DOHH2 (cell line): ENCODE data around the gene C16orf95.

ENCODE experiments used
- H3F3A ChIP-seq: fragments of 200-600 bp; sonication (generic), shearing (Covaris generic); 2 replicates; pipeline ENCODE4 v1.6.0; 2016; ENCODE audit warnings: antibody characterized with exemption, mild to moderate bottlenecking; ENCODE audit not compliant: control insufficient read depth, insufficient read depth
- H3K27ac ChIP-seq: fragments of 200-600 bp; sonication (generic); 2 replicates; pipeline ENCODE4 v1.5.1; 2014; ENCODE audit warnings: low read depth, mild to moderate bottlenecking, low read length, moderate library complexity
- H3K27me3 ChIP-seq: fragments of 200-600 bp; sonication (generic); 2 replicates; pipeline ENCODE4 v1.6.1; 2014; ENCODE audit warnings: mild to moderate bottlenecking, low read length, mixed read lengths; ENCODE audit not compliant: control insufficient read depth
- H3K36me3 ChIP-seq: fragments of 200-600 bp; sonication (generic); 2 replicates; pipeline ENCODE4 v1.6.1; 2014; ENCODE audit warnings: mild to moderate bottlenecking, low read length, moderate library complexity, mixed read lengths; ENCODE audit not compliant: control insufficient read depth
- H3K4me1 ChIP-seq: fragments of 200-600 bp; sonication (generic); 2 replicates; pipeline ENCODE4 v1.6.1; 2014; ENCODE audit warnings: mild to moderate bottlenecking, low read length, mixed read lengths; ENCODE audit not compliant: control insufficient read depth
- H3K4me2 ChIP-seq: fragments of 200-600 bp; sonication (generic); 2 replicates; pipeline ENCODE4 v1.6.0; 2014; ENCODE audit warnings: mild to moderate bottlenecking, low read length, moderate library complexity
- H3K4me3 ChIP-seq: fragments of 200-600 bp; sonication (generic); 2 replicates; pipeline ENCODE4 v1.5.1; 2014; ENCODE audit warnings: mild to moderate bottlenecking, low read length, mixed read lengths
- H3K79me2 ChIP-seq: fragments of 200-600 bp; sonication (generic); 2 replicates; pipeline ENCODE4 v1.6.1; 2014; ENCODE audit warnings: mild to moderate bottlenecking, low read length, mixed read lengths; ENCODE audit not compliant: control insufficient read depth
- H3K9me2 ChIP-seq: fragments of 200-600 bp; sonication (generic); replicated peaks from 2 replicates; pipeline ENCODE4 v1.6.1; 2014; ENCODE audit warnings: mild to moderate bottlenecking, low read length, mixed read lengths; ENCODE audit not compliant: control insufficient read depth
- H3K9me3 ChIP-seq: fragments of 200-600 bp; sonication (generic); 2 replicates; pipeline ENCODE4 v1.6.1; 2014; ENCODE audit warnings: antibody characterized with exemption, low read length, mixed read lengths; ENCODE audit not compliant: control insufficient read depth, insufficient read depth
- H4K20me1 ChIP-seq: fragments of 200-600 bp; sonication (generic); 2 replicates; pipeline ENCODE4 v1.6.0; 2014; ENCODE audit warnings: low read depth, mild to moderate bottlenecking, antibody characterized with exemption, low read length, moderate library complexity; ENCODE audit not compliant: control insufficient read depth, insufficient read depth
- CTCF ChIP-seq: fragments of 200-600 bp; sonication (generic); IDR thresholded peaks from one replicate; pipeline ENCODE4 v1.5.1; 2014; ENCODE audit warnings: antibody characterized with exemption, mild to moderate bottlenecking, low read depth, low read length; ENCODE audit not compliant: poor library complexity, severe bottlenecking
- EZH2phosphoT487 ChIP-seq: fragments of 200-600 bp; sonication (generic); IDR thresholded peaks from 2 replicates; pipeline ENCODE4 v1.6.1; 2017; ENCODE audit warnings: borderline replicate concordance, mild to moderate bottlenecking, antibody characterized with exemption, low read length, moderate library complexity, mixed read lengths

Gene C16orf95

GRCh38 chr16:87326151-87326571, 9.0 kb upstream of the C16orf95 start:
- TF ChIP-seq CTCF = no peak
- no peak for TF ChIP-seq EZH2phosphoT487
- Histone ChIP-seq H3K9me3 (no peaks in the 10 kb centered on the region), H3K27ac (no peak overlapping the region), H3K4me1 (no peaks in the 10 kb centered on the region), H3K4me2 (no peak overlapping the region), H3K27me3 (no peaks in the 10 kb centered on the region), H3K9me2 (no peaks in the 10 kb centered on the region), H3K4me3 (no peak overlapping the region), H3F3A (no peaks in the 10 kb centered on the region), H3K79me2 (no peaks in the 10 kb centered on the region), H3K36me3 (peaks cover 15% of the 10 kb centered on the region), H4K20me1 (no peaks in the 10 kb centered on the region)

- H4K20me1 ChIP-seq = no peaks in the 10 kb centered on the region
- peaks cover 11% of the 10 kb centered on the region for H3K36me3 ChIP-seq
These were observed 8.2 kb upstream of the C16orf95 start for GRCh38 chr16:87325423-87325858.

GRCh38 chr16:87324411-87325275, 7.5 kb upstream of the C16orf95 start:
- peaks cover 3% of the 10 kb centered on the region; the same call in 1 of the 2 replicates for H3K79me2 ChIP-seq

More at GRCh38 chr16:87325423-87325858, 8.2 kb upstream of the C16orf95 start:
- TF ChIP-seq CTCF (no peak), EZH2phosphoT487 (no peak)
- H3K79me2 ChIP-seq = no peaks in the 10 kb centered on the region
- no peaks in the 10 kb centered on the region; the same call in 1 of the 2 replicates for H3F3A ChIP-seq
- H3K27me3 ChIP-seq = no peaks in the 10 kb centered on the region
- H3K4me3 ChIP-seq = no peak overlapping the region
- H3K9me3 ChIP-seq = no peaks in the 10 kb centered on the region
- H3K27ac ChIP-seq = no peak overlapping the region
- no peak overlapping the region for H3K4me2 ChIP-seq
- no peaks in the 10 kb centered on the region for H3K9me2 ChIP-seq
- no peaks in the 10 kb centered on the region for H3K4me1 ChIP-seq

More at GRCh38 chr16:87324411-87325275, 7.5 kb upstream of the C16orf95 start:
- Histone ChIP-seq H3K9me2 (no peaks in the 10 kb centered on the region), H4K20me1 (no peaks in the 10 kb centered on the region), H3K4me1 (no peaks in the 10 kb centered on the region), H3K27ac (no peak overlapping the region), H3K4me2 (no peak overlapping the region), H3K4me3 (no peak overlapping the region), H3F3A (no peaks in the 10 kb centered on the region; the same call in 1 of the 2 replicates), H3K27me3 (no peaks in the 10 kb centered on the region), H3K9me3 (no peaks in the 10 kb centered on the region), H3K36me3 (peaks cover 3% of the 10 kb centered on the region; the same call in 1 of the 2 replicates)
- TF ChIP-seq EZH2phosphoT487 (no peak), CTCF (peak; percentile 88)
